Measurements from ENCODE around the gene SLC4A8.
A peak's percentile ranks its signal among the peaks of the same experiment; 100 is the strongest.

Gene SLC4A8

GRCh38 chr12:51405801-51406207 lies 18.8 kb upstream of the SLC4A8 start:
- no peak overlapping the region for H2BK15ac ChIP-seq (ENCODE audit: low read length)
- no peak overlapping the region for H2AK5ac ChIP-seq (ENCODE audit: low read depth, low read length)
- H3K4me1 ChIP-seq (ENCODE audit: control insufficient read depth in 2 of 2, insufficient read depth in 1 of 2, low read depth in 1 of 2, low read length in 2 of 2) = no peaks in the 10 kb centered on the region
- no peak overlapping the region for H3K23ac ChIP-seq (ENCODE audit: low read depth, low read length, poor library complexity)
- WGBS, 2 donors (ENCODE audit: extremely low coverage in 2 of 2, insufficient read length in 2 of 2, insufficient replicate concordance in 1 of 2) = no CpG with 5 or more reads among the region's 3 CpGs
- H2BK120ac ChIP-seq (ENCODE audit: low read depth, low read length) = no peak overlapping the region
- no peak overlapping the region for H3K4ac ChIP-seq (ENCODE audit: low read length)
- no peak overlapping the region for H4K8ac ChIP-seq (ENCODE audit: low read depth, low read length)
- no peaks in the 10 kb centered on the region for H3K36me3 ChIP-seq (replicated peaks in 1 of 2; ENCODE audit: control insufficient read depth in 2 of 2, insufficient read depth in 2 of 2, low read length in 2 of 2)
- H3K18ac ChIP-seq (ENCODE audit: low read length) = no peak overlapping the region
- no peak overlapping the region for H3K27ac ChIP-seq (replicated peaks; ENCODE audit: low read length)
- no peak overlapping the region for H3K14ac ChIP-seq (ENCODE audit: low read length)
- no peak for DNase-seq (ENCODE audit: low spot score)
- H3K79me1 ChIP-seq (ENCODE audit: low read depth, low read length) = no peaks in the 10 kb centered on the region
- no peak overlapping the region for H3K4me2 ChIP-seq (ENCODE audit: insufficient read depth, low read length, poor library complexity, severe bottlenecking)
- H3K9me3 ChIP-seq (replicated peaks in 1 of 2; ENCODE audit: control insufficient read depth in 2 of 2, insufficient read depth in 1 of 2, low read depth in 1 of 2, low read length in 2 of 2) = no peaks in the 10 kb centered on the region
- H2BK12ac ChIP-seq (ENCODE audit: low read length) = no peak overlapping the region
- peaks cover 0 to 46% (median 2%) of the 10 kb centered on the region in 3 experiments for H3K27me3 ChIP-seq (ENCODE audit: control insufficient read depth in 3 of 3, insufficient read depth in 3 of 3, low read depth in 1 of 3, low read length in 3 of 3)
- H4K91ac ChIP-seq (ENCODE audit: low read depth, low read length, poor library complexity) = no peak overlapping the region
- no peak overlapping the region for H2BK5ac ChIP-seq (ENCODE audit: low read length)
- H3K9ac ChIP-seq (ENCODE audit: low read depth, low read length, poor library complexity) = no peak overlapping the region
- no peak overlapping the region for H2AFZ ChIP-seq (ENCODE audit: low read length)
- H3K4me3 ChIP-seq (ENCODE audit: low read length in 2 of 2) = no peak overlapping the region

- H2BK12ac ChIP-seq (ENCODE audit: low read length) = no peak overlapping the region
- H3K79me1 ChIP-seq (ENCODE audit: low read depth, low read length) = no peaks in the 10 kb centered on the region
- H3K4me1 ChIP-seq (ENCODE audit: control insufficient read depth in 2 of 2, insufficient read depth in 1 of 2, low read depth in 1 of 2, low read length in 2 of 2) = no peaks in the 10 kb centered on the region
- no peak overlapping the region for H2BK5ac ChIP-seq (ENCODE audit: low read length)
- no peak overlapping the region for H3K18ac ChIP-seq (ENCODE audit: low read length)
- H3K36me3 ChIP-seq (replicated peaks in 1 of 2; ENCODE audit: control insufficient read depth in 2 of 2, insufficient read depth in 2 of 2, low read length in 2 of 2) = no peaks in the 10 kb centered on the region
- H2BK15ac ChIP-seq (ENCODE audit: low read length) = no peak overlapping the region
- no peak overlapping the region for H3K4ac ChIP-seq (ENCODE audit: low read length)
- H3K9me3 ChIP-seq (replicated peaks in 1 of 2; ENCODE audit: control insufficient read depth in 2 of 2, insufficient read depth in 1 of 2, low read depth in 1 of 2, low read length in 2 of 2) = no peaks in the 10 kb centered on the region
- H3K27me3 ChIP-seq (ENCODE audit: control insufficient read depth in 3 of 3, insufficient read depth in 3 of 3, low read depth in 1 of 3, low read length in 3 of 3) = peaks cover 0 to 45% (median 2%) of the 10 kb centered on the region in 3 experiments
- H2BK120ac ChIP-seq (ENCODE audit: low read depth, low read length) = no peak overlapping the region
- H3K4me3 ChIP-seq (ENCODE audit: low read length in 2 of 2) = no peak overlapping the region
- H3K27ac ChIP-seq (replicated peaks; ENCODE audit: low read length) = no peak overlapping the region
- H3K4me2 ChIP-seq (ENCODE audit: insufficient read depth, low read length, poor library complexity, severe bottlenecking) = no peak overlapping the region
- H4K8ac ChIP-seq (ENCODE audit: low read depth, low read length) = no peak overlapping the region
- DNase-seq (ENCODE audit: low spot score) = no peak
- no peak overlapping the region for H4K91ac ChIP-seq (ENCODE audit: low read depth, low read length, poor library complexity)
- no peak overlapping the region for H2AFZ ChIP-seq (ENCODE audit: low read length)
- no peak overlapping the region for H3K9ac ChIP-seq (ENCODE audit: low read depth, low read length, poor library complexity)
- no peak overlapping the region for H3K23ac ChIP-seq (ENCODE audit: low read depth, low read length, poor library complexity)
- H2AK5ac ChIP-seq (ENCODE audit: low read depth, low read length) = peak overlapping the region; percentile 48
- H3K14ac ChIP-seq (ENCODE audit: low read length) = no peak overlapping the region
- WGBS, 2 donors (ENCODE audit: extremely low coverage in 2 of 2, insufficient read length in 2 of 2, insufficient replicate concordance in 1 of 2) = no CpG with 5 or more reads among the region's 3 CpGs
These were observed 18.3 kb upstream of the SLC4A8 start for GRCh38 chr12:51406290-51406689.

- DNase-seq (ENCODE audit: low spot score) = no peak
- Histone ChIP-seq H3K27me3 (ENCODE audit: control insufficient read depth in 3 of 3, insufficient read depth in 3 of 3, low read depth in 1 of 3, low read length in 3 of 3) (peaks cover 0 to 42% (median 2%) of the 10 kb centered on the region in 3 experiments), H3K9ac (ENCODE audit: low read depth, low read length, poor library complexity) (no peak overlapping the region), H3K9me3 (replicated peaks in 1 of 2; ENCODE audit: control insufficient read depth in 2 of 2, insufficient read depth in 1 of 2, low read depth in 1 of 2, low read length in 2 of 2) (no peaks in the 10 kb centered on the region), H3K4me2 (ENCODE audit: insufficient read depth, low read length, poor library complexity, severe bottlenecking) (no peak overlapping the region), H3K4me1 (ENCODE audit: control insufficient read depth in 2 of 2, insufficient read depth in 1 of 2, low read depth in 1 of 2, low read length in 2 of 2) (no peaks in the 10 kb centered on the region), H3K23ac (ENCODE audit: low read depth, low read length, poor library complexity) (no peak overlapping the region), H2AK5ac (ENCODE audit: low read depth, low read length) (peak overlapping the region; percentile 48), H2AFZ (ENCODE audit: low read length) (no peak overlapping the region), H4K8ac (ENCODE audit: low read depth, low read length) (no peak overlapping the region), H3K14ac (ENCODE audit: low read length) (no peak overlapping the region), H3K36me3 (replicated peaks in 1 of 2; ENCODE audit: control insufficient read depth in 2 of 2, insufficient read depth in 2 of 2, low read length in 2 of 2) (no peaks in the 10 kb centered on the region), H3K4me3 (ENCODE audit: low read length in 2 of 2) (no peak overlapping the region), H2BK15ac (ENCODE audit: low read length) (no peak overlapping the region), H3K27ac (replicated peaks; ENCODE audit: low read length) (no peak overlapping the region), H3K79me1 (ENCODE audit: low read depth, low read length) (no peaks in the 10 kb centered on the region), H4K91ac (ENCODE audit: low read depth, low read length, poor library complexity) (no peak overlapping the region), H3K18ac (ENCODE audit: low read length) (peak overlapping the region; percentile 88), H3K4ac (ENCODE audit: low read length) (no peak overlapping the region), H2BK120ac (ENCODE audit: low read depth, low read length) (no peak overlapping the region), H2BK12ac (ENCODE audit: low read length) (no peak overlapping the region), H2BK5ac (ENCODE audit: low read length) (no peak overlapping the region)
- no CpG with 5 or more reads among the region's 5 CpGs for WGBS, 2 donors (ENCODE audit: extremely low coverage in 2 of 2, insufficient read length in 2 of 2, insufficient replicate concordance in 1 of 2)
These were observed 17.8 kb upstream of the SLC4A8 start for GRCh38 chr12:51406859-51407258.

- no peak overlapping the region for H2BK5ac ChIP-seq (ENCODE audit: low read length)
- H3K14ac ChIP-seq (ENCODE audit: low read length) = no peak overlapping the region
- no peak overlapping the region for H3K18ac ChIP-seq (ENCODE audit: low read length)
- no peaks in the 10 kb centered on the region for H3K79me1 ChIP-seq (ENCODE audit: low read depth, low read length)
- no peak overlapping the region for H4K8ac ChIP-seq (ENCODE audit: low read depth, low read length)
- no peak overlapping the region for H2BK15ac ChIP-seq (ENCODE audit: low read length)
- no peak overlapping the region for H3K27ac ChIP-seq (replicated peaks; ENCODE audit: low read length)
- no peak overlapping the region for H2BK12ac ChIP-seq (ENCODE audit: low read length)
- no CpG with 5 or more reads among the region's 4 CpGs for WGBS, 2 donors (ENCODE audit: extremely low coverage in 2 of 2, insufficient read length in 2 of 2, insufficient replicate concordance in 1 of 2)
- peaks cover 0 to 40% (median 2%) of the 10 kb centered on the region in 3 experiments for H3K27me3 ChIP-seq (ENCODE audit: control insufficient read depth in 3 of 3, insufficient read depth in 3 of 3, low read depth in 1 of 3, low read length in 3 of 3)
- no peak overlapping the region for H3K4me2 ChIP-seq (ENCODE audit: insufficient read depth, low read length, poor library complexity, severe bottlenecking)
- no peak for DNase-seq (ENCODE audit: low spot score)
- no peak overlapping the region for H2AFZ ChIP-seq (ENCODE audit: low read length)
- no peak overlapping the region for H3K4me3 ChIP-seq (ENCODE audit: low read length in 2 of 2)
- H3K23ac ChIP-seq (ENCODE audit: low read depth, low read length, poor library complexity) = no peak overlapping the region
- H3K9ac ChIP-seq (ENCODE audit: low read depth, low read length, poor library complexity) = no peak overlapping the region
- H4K91ac ChIP-seq (ENCODE audit: low read depth, low read length, poor library complexity) = no peak overlapping the region
- no peak overlapping the region for H2AK5ac ChIP-seq (ENCODE audit: low read depth, low read length)
- H2BK120ac ChIP-seq (ENCODE audit: low read depth, low read length) = no peak overlapping the region
- no peaks in the 10 kb centered on the region for H3K4me1 ChIP-seq (ENCODE audit: control insufficient read depth in 2 of 2, insufficient read depth in 1 of 2, low read depth in 1 of 2, low read length in 2 of 2)
- no peak overlapping the region for H3K4ac ChIP-seq (ENCODE audit: low read length)
- H3K9me3 ChIP-seq (replicated peaks in 1 of 2; ENCODE audit: control insufficient read depth in 2 of 2, insufficient read depth in 1 of 2, low read depth in 1 of 2, low read length in 2 of 2) = no peaks in the 10 kb centered on the region
- H3K36me3 ChIP-seq (replicated peaks in 1 of 2; ENCODE audit: control insufficient read depth in 2 of 2, insufficient read depth in 2 of 2, low read length in 2 of 2) = no peaks in the 10 kb centered on the region
These were observed 17.0 kb upstream of the SLC4A8 start for GRCh38 chr12:51407604-51408003.

Data from neuronal stem cell (in vitro differentiated cells).